H1 (cell line): ENCODE data around the gene LSM2. TPM values are rescaled to one million over a fixed set of nuclear protein-coding genes. Genes with fewer than 3 reads are reported as not detected.

Source experiments
- CTCF ChIA-PET: fragments of 300-600 bp; sonication (Branson Sonifier 250); formaldehyde crosslinking; loops from one replicate; lab custom pipeline; 2021; ENCODE audit not compliant: partially characterized antibody; lab: Charles Lee
- POLR2A ChIA-PET: fragments of 300-600 bp; sonication (Branson Sonifier 250); formaldehyde crosslinking; loops from one replicate; lab custom pipeline; 2021; ENCODE audit warnings: inconsistent platforms; ENCODE audit not compliant: partially characterized antibody; lab: Charles Lee
- DNase-seq, 2 experiments: peaks; one replicate each; pipeline versions ENCODE4 v3.0.0 to v3.0.0-alpha.2; 2010 to 2022; ENCODE audit warnings: low spot score in 2 of 2, low read depth in 1 of 2, mixed read lengths in 1 of 2
- FAIRE-seq: peaks from 2 replicates; lab custom pipeline; 2011; peaks lifted over from hg19 to GRCh38; lab: Jason Lieb, UNC
- H2AFZ ChIP-seq: 2 replicates; pipeline ENCODE4 v1.8.1; 2012; ENCODE audit warnings: low read length, inconsistent platforms
- H2AK5ac ChIP-seq: 2 replicates; pipeline ENCODE4 v1.6.1; 2013; ENCODE audit warnings: low read depth, low read length
- H2BK120ac ChIP-seq: replicated peaks from 2 replicates; pipeline ENCODE3; 2013; ENCODE audit warnings: low read depth, low read length, inconsistent platforms
- H2BK12ac ChIP-seq: 2 replicates; pipeline ENCODE4 v1.6.1; 2013; ENCODE audit warnings: low read depth, low read length
- H2BK15ac ChIP-seq: 2 replicates; pipeline ENCODE4 v1.6.1; 2013; ENCODE audit warnings: low read length
- H2BK20ac ChIP-seq: 2 replicates; pipeline ENCODE4 v1.6.1; 2013; ENCODE audit warnings: low read length
- H2BK5ac ChIP-seq: 2 replicates; pipeline ENCODE4 v1.6.1; 2013; ENCODE audit warnings: low read depth, low read length
- H3K14ac ChIP-seq: 2 replicates; pipeline ENCODE4 v1.6.1; 2013; ENCODE audit warnings: inconsistent platforms; ENCODE audit not compliant: insufficient read length
- H3K18ac ChIP-seq: 2 replicates; pipeline ENCODE4 v1.6.1; 2013; ENCODE audit warnings: low read length; ENCODE audit errors: extremely low read depth
- H3K23ac ChIP-seq: 2 replicates; pipeline ENCODE4 v1.6.1; 2013; ENCODE audit warnings: inconsistent platforms; ENCODE audit not compliant: insufficient read length
- H3K23me2 ChIP-seq: 2 replicates; pipeline ENCODE4 v1.6.1; 2013; ENCODE audit warnings: low read depth, low read length
- H3K27ac ChIP-seq: 2 replicates; pipeline ENCODE4 v1.6.1; 2011; ENCODE audit warnings: low read depth, low read length, inconsistent platforms
- H3K27me3 ChIP-seq, 4 experiments: replicated peaks in 1 of 4; 1 replicate in 1 of 4; 2 replicates in 3 of 4; pipeline versions ENCODE4 v1.6.1 to v1.8.1; 2011 to 2013; ENCODE audit warnings: low read length in 3 of 4, mild to moderate bottlenecking in 3 of 4, inconsistent platforms in 2 of 4, mixed read lengths in 2 of 4, moderate library complexity in 1 of 4; ENCODE audit not compliant: control insufficient read depth in 3 of 4, insufficient read depth in 3 of 4; ENCODE audit errors: extremely low read depth in 1 of 4
- H3K36me3 ChIP-seq, 4 experiments: 2 replicates each; pipeline versions ENCODE4 v1.6.1 to v1.8.1; 2011 to 2013; ENCODE audit warnings: mild to moderate bottlenecking in 4 of 4, low read length in 3 of 4, moderate library complexity in 2 of 4, control low read depth in 1 of 4, inconsistent platforms in 1 of 4; ENCODE audit not compliant: insufficient read depth in 4 of 4, control insufficient read depth in 2 of 4
- H3K4ac ChIP-seq: replicated peaks from 2 replicates; pipeline ENCODE3; 2013; ENCODE audit warnings: low read length, low read depth, mixed read lengths, inconsistent platforms; ENCODE audit not compliant: insufficient read length
- H3K4me1 ChIP-seq, 4 experiments: replicated peaks in 1 of 4; 1 replicate in 1 of 4; 2 replicates in 3 of 4; pipeline versions ENCODE4 v1.6.1 to v1.8.1; 2011 to 2013; ENCODE audit warnings: low read length in 3 of 4, inconsistent platforms in 2 of 4, mixed read lengths in 1 of 4; ENCODE audit not compliant: insufficient read depth in 4 of 4, control insufficient read depth in 3 of 4
- H3K4me2 ChIP-seq, 2 experiments: 2 replicates each; pipeline versions ENCODE4 v1.6.1 to v1.8.1; 2011 to 2013; ENCODE audit warnings: low read depth in 2 of 2, low read length in 2 of 2, control low read depth in 1 of 2, inconsistent platforms in 1 of 2, mild to moderate bottlenecking in 1 of 2; ENCODE audit not compliant: insufficient read depth in 1 of 2
- H3K4me3 ChIP-seq, 4 experiments: fragments of 200-600, 300-600 bp in 1 of 4; sonication (generic), shearing (Covaris generic), sonication (Bioruptor Twin) in 1 of 4; 2 replicates each; pipeline versions ENCODE4 v1.5.1 to v1.8.1; 2011 to 2016; ENCODE audit warnings: low read length in 4 of 4, low read depth in 3 of 4, control low read depth in 2 of 4, inconsistent platforms in 2 of 4, mild to moderate bottlenecking in 2 of 4, mixed read lengths in 1 of 4, moderate library complexity in 1 of 4; ENCODE audit not compliant: insufficient read depth in 2 of 4; ENCODE audit errors: extremely low read depth in 1 of 4
- H3K56ac ChIP-seq: replicated peaks from 2 replicates; pipeline ENCODE3; 2013; ENCODE audit warnings: low read depth, mild to moderate bottlenecking, mixed read lengths, low read length, inconsistent platforms; ENCODE audit not compliant: insufficient read length
- H3K79me1 ChIP-seq: 2 replicates; pipeline ENCODE4 v1.6.1; 2013; ENCODE audit warnings: low read depth, low read length, control low read depth
- H3K79me2 ChIP-seq, 2 experiments: 2 replicates each; pipeline versions ENCODE4 v1.6.1 to v1.8.1; 2012 to 2013; ENCODE audit warnings: low read length in 2 of 2, mild to moderate bottlenecking in 2 of 2, inconsistent platforms in 1 of 2; ENCODE audit not compliant: insufficient read depth in 2 of 2, control insufficient read depth in 1 of 2
- H3K9ac ChIP-seq, 4 experiments: replicated peaks in 1 of 4; 1 replicate in 1 of 4; 2 replicates in 3 of 4; pipeline versions ENCODE4 v1.6.1 to v1.8.1; 2011 to 2013; ENCODE audit warnings: low read depth in 3 of 4, low read length in 3 of 4, control low read depth in 2 of 4, mild to moderate bottlenecking in 2 of 4, moderate library complexity in 2 of 4, inconsistent platforms in 1 of 4; ENCODE audit errors: extremely low read depth in 1 of 4
- H3K9me3 ChIP-seq, 2 experiments: 2 replicates each; pipeline versions ENCODE4 v1.6.1 to v1.8.1; 2012 to 2013; ENCODE audit warnings: mild to moderate bottlenecking in 2 of 2, moderate library complexity in 2 of 2, control low read depth in 1 of 2, inconsistent platforms in 1 of 2, low read depth in 1 of 2, low read length in 1 of 2, mixed read lengths in 1 of 2; ENCODE audit not compliant: insufficient read depth in 2 of 2
- H4K20me1 ChIP-seq, 2 experiments: replicated peaks in 1 of 2; 2 replicates each; pipeline versions ENCODE3 to v1.8.1; 2011 to 2013; ENCODE audit warnings: inconsistent platforms in 2 of 2, low read length in 2 of 2, mild to moderate bottlenecking in 1 of 2; ENCODE audit not compliant: insufficient read depth in 2 of 2, control insufficient read depth in 1 of 2
- H4K5ac ChIP-seq: 2 replicates; pipeline ENCODE4 v1.6.1; 2013; ENCODE audit warnings: low read length, low read depth, mixed read lengths, inconsistent platforms; ENCODE audit not compliant: insufficient read length
- H4K8ac ChIP-seq: 2 replicates; pipeline ENCODE4 v1.8.0; 2013; ENCODE audit warnings: mild to moderate bottlenecking, moderate library complexity, low read length, inconsistent platforms; ENCODE audit not compliant: insufficient read depth; ENCODE audit errors: extremely low read depth
- H4K91ac ChIP-seq: replicated peaks from 2 replicates; pipeline ENCODE3; 2013; ENCODE audit warnings: low read length, mixed read lengths, inconsistent platforms; ENCODE audit not compliant: insufficient read length
- GABPA ChIP-seq: IDR thresholded peaks from 2 replicates; pipeline ENCODE4 v1.6.1; 2011; ENCODE audit warnings: mild to moderate bottlenecking, low read length, moderate library complexity, borderline replicate concordance; ENCODE audit not compliant: insufficient read depth
- WGBS, 2 experiments: shearing (Covaris generic) in 1 of 2; methylation state at CpG; one replicate each; pipeline versions ENCODE4 v1.1.6 to v1.1.7; 2013 to 2015; ENCODE audit warnings: low lambda C conversion rate in 2 of 2, mixed read lengths in 2 of 2, inconsistent platforms in 1 of 2, low coverage in 1 of 2, missing lambda C conversion rate in 1 of 2; ENCODE audit not compliant: insufficient replicate concordance in 2 of 2, insufficient coverage in 1 of 2, insufficient read length in 1 of 2; ENCODE audit errors: extremely low coverage in 1 of 2, missing lambda C conversion rate in 1 of 2; 5-methylcytosine and 5-hydroxymethylcytosine counted together
- long read RNA-seq, 2 experiments: library from RNA in 1 of 2; library from capped mRNA in 1 of 2; stranded (forward); transcript quantifications; one replicate each; pipeline ENCODE4 v2.0.0, GENCODE V29; 2021; ENCODE audit warnings: inconsistent platforms in 1 of 2
- polyA minus RNA-seq, 3 experiments: library from RNA; depleted of rRNA, polyadenylated mRNA; stranded (reverse); fragments of >200 nt; gene quantifications; 1 replicate in 2 of 3; 2 replicates in 1 of 3; pipeline ENCODE4 v1.2.3, GENCODE V29; 2011
- polyA plus RNA-seq, 7 experiments: library from polyadenylated mRNA; depleted of rRNA in 3 of 7; stranded (reverse) in 5 of 7; unstranded in 2 of 7; fragments of >200 nt in 5 of 7; fragments of 200-250 nt in 2 of 7; gene quantifications; 1 replicate in 5 of 7; 2 replicates in 1 of 7; 4 replicates in 1 of 7; pipeline versions ENCODE4 v1.2.1 to v1.2.3, GENCODE V29; 2011 to 2013; ENCODE audit warnings: missing spikeins in 2 of 7, mixed read lengths in 2 of 7
- total RNA-seq: library from RNA; stranded (reverse); fragmentation: NEBNext Ultra II Directional; extraction: Animal tissue kit (Norgen Biotek cat#: 25700); gene quantifications from 2 replicates; pipeline ENCODE4 v1.2.1, GENCODE V29; 2021
- TF ChIP-seq, protein P1 (sequence below), 3 experiments: IDR thresholded peaks; 1 replicate in 2 of 3; 2 replicates in 1 of 3; pipeline versions ENCODE4 v1.5.1 to v1.6.1; 2011; ENCODE audit warnings: low read length in 3 of 3, mild to moderate bottlenecking in 3 of 3, inconsistent platforms in 2 of 3, low read depth in 1 of 3, moderate library complexity in 1 of 3; ENCODE audit not compliant: insufficient read depth in 1 of 3; ENCODE audit errors: control extremely low read depth in 1 of 3

LSM2 gene
- total RNA-seq (127 and 132 TPM in 2 replicates), polyA plus RNA-seq (2011; rRNA removed) (168 and 173 TPM in 2 replicates), polyA minus RNA-seq (2011; rRNA and poly(A)+ RNA removed) (71.6 and 92.1 TPM in 2 replicates)
- 120 TPM for polyA plus RNA-seq (2011; cell fraction: cytosol; rRNA removed)
- polyA plus RNA-seq (2011; cell fraction: nucleus; rRNA removed) = 113 TPM
- polyA plus RNA-seq (2012, experiment 1 of 2) = 145 to 181 TPM (median 164 TPM) in 4 replicates
- 295 TPM for polyA plus RNA-seq (2012, experiment 2 of 2)
- polyA plus RNA-seq (2013, experiment 1 of 2) = 152 TPM
- 160 TPM for polyA plus RNA-seq (2013, experiment 2 of 2)
- polyA minus RNA-seq (2011; cell fraction: cytosol; rRNA and poly(A)+ RNA removed) = 62.2 TPM
- polyA minus RNA-seq (2011; cell fraction: nucleus; rRNA and poly(A)+ RNA removed) = 26.8 TPM
- long read RNA-seq, experiment 1, transcript LSM2-210 (4 exons, 713 nt) = minor isoform, 5 of 145 reads
- long read RNA-seq, experiment 1, transcript LSM2-208 (5 exons, 876 nt) = major isoform, 96 of 145 reads
- long read RNA-seq, experiment 1, partial matches to known transcripts = 22 of 145 reads
- long read RNA-seq, experiment 1, other reads (novel, unspliced or antisense) = 18 of 145 reads
- long read RNA-seq, experiment 2, transcript LSM2-213 (5 exons, 820 nt) = major isoform, 12 of 18 reads
- long read RNA-seq, experiment 2, partial matches to known transcripts = 3 of 18 reads
- long read RNA-seq, experiment 2, other reads (novel, unspliced or antisense) = 2 of 18 reads

DNA sequence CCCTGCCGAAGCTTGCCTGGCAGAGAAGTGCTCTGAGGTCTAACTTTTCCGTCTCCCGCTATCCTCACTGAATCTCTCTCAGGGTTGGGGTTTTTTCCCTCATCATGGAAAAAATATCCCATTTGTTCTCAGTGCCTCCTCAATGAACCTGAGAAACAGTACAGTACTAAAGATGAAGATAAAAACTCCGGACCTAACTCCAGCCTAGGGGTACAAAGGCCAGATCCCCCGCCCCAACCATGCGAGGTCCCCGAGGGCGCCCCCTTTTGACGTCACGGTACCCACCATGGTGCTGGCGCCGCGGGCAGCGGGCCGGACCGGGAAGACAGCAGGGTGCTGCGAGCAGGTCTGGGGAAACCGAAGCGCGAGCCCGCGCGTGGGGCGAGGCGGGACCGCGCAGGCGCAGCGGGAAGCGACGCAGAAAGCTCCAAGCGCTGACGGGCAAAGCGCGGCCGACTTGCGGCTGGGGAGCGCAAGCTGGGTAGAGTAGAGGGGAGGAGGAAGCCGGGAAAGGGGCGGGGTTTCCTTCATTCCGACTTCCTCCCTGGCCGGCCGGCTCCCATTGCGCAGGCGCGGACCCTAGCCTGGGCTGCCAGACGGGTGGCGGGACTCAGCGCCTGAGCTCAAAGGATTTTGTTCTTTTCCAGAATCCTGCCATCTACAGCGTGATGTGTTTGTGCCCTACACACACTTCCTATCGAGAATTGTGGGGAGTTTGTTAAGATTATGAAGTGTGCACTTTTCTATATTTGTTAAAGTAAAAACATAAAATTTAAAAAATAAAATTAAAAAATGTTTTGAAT lies at the start of gene LSM2:
Gene LSM2 (minus strand): TSS at position 497 of the 803 bp plus-strand sequence. CDS start 209 bp downstream, at position 288.
- H3K9ac ChIP-seq = peak within 1 kb of the TSS; percentile 87 to 96 (median 92)
- no peaks in the 10 kb centered on the region for H3K9me3 ChIP-seq
- H3K23ac ChIP-seq = no peak within 1 kb of the TSS
- no peak within 1 kb of the TSS for H3K14ac ChIP-seq
- peak within 1 kb of the TSS; percentile 76 to 96 (median 86) for H3K4me3 ChIP-seq
- no peak within 1 kb of the TSS for H2BK20ac ChIP-seq
- ChIA-PET POLR2A (interaction anchor here (0.6 to 4.7 kb wide), 32 partner anchors 8 to 364 kb away, joined by 3 to 42 read pairs (median 5); partner anchors contain the start of genes ABHD16A, C6orf47, DDAH2 and DDX39B), CTCF (interaction anchor here (0.6 to 3.9 kb wide), 22 partner anchors 7 to 1165 kb away, joined by 3 to 21 read pairs (median 4); partner anchors contain the start of genes DDAH2, HSPA1B, LY6G6D and MPIG6B)
- H4K5ac ChIP-seq = peak within 1 kb of the TSS; percentile 97
- FAIRE-seq = no peak
- peak within 1 kb of the TSS; percentile 91 for H3K27ac ChIP-seq
- peaks cover 6% of the 10 kb centered on the region for H3K23me2 ChIP-seq
- peaks cover 0 to 2% (median 0%) of the 10 kb centered on the region in 4 experiments; a peak in 1 of 7 replicates for H3K4me1 ChIP-seq
- H3K79me1 ChIP-seq = no peaks in the 10 kb centered on the region
- peaks cover 0 to 20% (median 8%) of the 10 kb centered on the region in 4 experiments; a peak in 3 of 8 replicates for H3K36me3 ChIP-seq
- peak within 1 kb of the TSS; percentile 97 for H3K4ac ChIP-seq
- peak within 1 kb of the TSS; percentile 68; the same call in 1 of the 2 replicates for H2BK12ac ChIP-seq
- peak in 1 of 2 experiments; percentile 99 for DNase-seq
- H3K18ac ChIP-seq = peak within 1 kb of the TSS; percentile 98
- peak within 1 kb of the TSS; percentile 42; the same call in 1 of the 2 replicates for H2AK5ac ChIP-seq
- H3K79me2 ChIP-seq = peaks cover 5 to 18% of the 10 kb centered on the region in 2 experiments; a peak in 2 of 4 replicates
- peak within 1 kb of the TSS; percentile 99 for H2BK5ac ChIP-seq
- H2AFZ ChIP-seq = peak within 1 kb of the TSS; percentile 76; the same call in 1 of the 2 replicates
- H3K56ac ChIP-seq = peak within 1 kb of the TSS; percentile 99
- H3K4me2 ChIP-seq = peak within 1 kb of the TSS; percentile 80 to 89
- peak within 1 kb of the TSS; percentile 83 for H2BK120ac ChIP-seq
- H3K27me3 ChIP-seq = no peaks in the 10 kb centered on the region
- WGBS, 2 experiments = 1% methylated on average over 50 of the region's 51 CpGs; no CpG with 5 or more reads in 1 of the 2 experiments
- H4K20me1 ChIP-seq = no peaks in the 10 kb centered on the region
- peak within 1 kb of the TSS; percentile 98 for H4K8ac ChIP-seq
- peak within 1 kb of the TSS; percentile 99 for H4K91ac ChIP-seq
- peak within 1 kb of the TSS; percentile 97; the same call in 1 of the 2 replicates for H2BK15ac ChIP-seq
- TF ChIP-seq GABPA = no peak
- TF ChIP-seq, protein P1, sequence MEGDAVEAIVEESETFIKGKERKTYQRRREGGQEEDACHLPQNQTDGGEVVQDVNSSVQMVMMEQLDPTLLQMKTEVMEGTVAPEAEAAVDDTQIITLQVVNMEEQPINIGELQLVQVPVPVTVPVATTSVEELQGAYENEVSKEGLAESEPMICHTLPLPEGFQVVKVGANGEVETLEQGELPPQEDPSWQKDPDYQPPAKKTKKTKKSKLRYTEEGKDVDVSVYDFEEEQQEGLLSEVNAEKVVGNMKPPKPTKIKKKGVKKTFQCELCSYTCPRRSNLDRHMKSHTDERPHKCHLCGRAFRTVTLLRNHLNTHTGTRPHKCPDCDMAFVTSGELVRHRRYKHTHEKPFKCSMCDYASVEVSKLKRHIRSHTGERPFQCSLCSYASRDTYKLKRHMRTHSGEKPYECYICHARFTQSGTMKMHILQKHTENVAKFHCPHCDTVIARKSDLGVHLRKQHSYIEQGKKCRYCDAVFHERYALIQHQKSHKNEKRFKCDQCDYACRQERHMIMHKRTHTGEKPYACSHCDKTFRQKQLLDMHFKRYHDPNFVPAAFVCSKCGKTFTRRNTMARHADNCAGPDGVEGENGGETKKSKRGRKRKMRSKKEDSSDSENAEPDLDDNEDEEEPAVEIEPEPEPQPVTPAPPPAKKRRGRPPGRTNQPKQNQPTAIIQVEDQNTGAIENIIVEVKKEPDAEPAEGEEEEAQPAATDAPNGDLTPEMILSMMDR (IDR thresholded peaks at IDR 0.05; ENCODE audit: control extremely low read depth in 1 of 3, insufficient read depth in 1 of 3, low read depth in 1 of 3, low read length in 3 of 3) = no peak
